ENCODE measurements around the gene TBXAS1.

Gene TBXAS1

GRCh38 chr7:139999516-139999915, 170.5 kb downstream of the TBXAS1 start:
- DNase-seq (ENCODE audit: low read depth, low spot score): no peak

- DNase-seq (ENCODE audit: low read depth, low spot score): no peak
These were observed 171.7 kb downstream of the TBXAS1 start for GRCh38 chr7:140000666-140001268.

GRCh38 chr7:140003913-140004382, 174.9 kb downstream of the TBXAS1 start:
- peak; percentile 78 for DNase-seq (ENCODE audit: low read depth, low spot score)

GRCh38 chr7:140004672-140005071, 175.6 kb downstream of the TBXAS1 start:
- no peak for DNase-seq (ENCODE audit: low read depth, low spot score)

- DNase-seq (ENCODE audit: low read depth, low spot score): no peak
These were observed 176.3 kb downstream of the TBXAS1 start for GRCh38 chr7:140005341-140005740.

- peak; percentile 30 for DNase-seq (ENCODE audit: low read depth, low spot score)
These were observed 176.9 kb downstream of the TBXAS1 start for GRCh38 chr7:140005754-140006503.

GRCh38 chr7:140006600-140006999, 177.5 kb downstream of the TBXAS1 start:
- DNase-seq (ENCODE audit: low read depth, low spot score): no peak

- DNase-seq (ENCODE audit: low read depth, low spot score): no peak
These were observed 178.1 kb downstream of the TBXAS1 start for GRCh38 chr7:140007051-140007690.

- no peak for DNase-seq (ENCODE audit: low read depth, low spot score)
These were observed 179.9 kb downstream of the TBXAS1 start for GRCh38 chr7:140008755-140009610.

- DNase-seq (ENCODE audit: low read depth, low spot score): no peak
These were observed 180.7 kb downstream of the TBXAS1 start for GRCh38 chr7:140009735-140010134.

GRCh38 chr7:140010194-140010895, 181.3 kb downstream of the TBXAS1 start:
- no peak for DNase-seq (ENCODE audit: low read depth, low spot score)

GRCh38 chr7:140013676-140014075, 184.6 kb downstream of the TBXAS1 start:
- no peak for DNase-seq (ENCODE audit: low read depth, low spot score)

GRCh38 chr7:140014123-140014522, 185.1 kb downstream of the TBXAS1 start:
- DNase-seq (ENCODE audit: low read depth, low spot score): no peak

- no peak for DNase-seq (ENCODE audit: low read depth, low spot score)
These were observed 186.5 kb downstream of the TBXAS1 start for GRCh38 chr7:140015471-140015970.

- DNase-seq (ENCODE audit: low read depth, low spot score): no peak
These were observed 187.5 kb downstream of the TBXAS1 start for GRCh38 chr7:140016540-140016939.

GRCh38 chr7:140017034-140017433, 188.0 kb downstream of the TBXAS1 start:
- no peak for DNase-seq (ENCODE audit: low read depth, low spot score)

GRCh38 chr7:140017543-140017942, 188.5 kb downstream of the TBXAS1 start:
- no peak for DNase-seq (ENCODE audit: low read depth, low spot score)

- DNase-seq (ENCODE audit: low read depth, low spot score): no peak
These were observed 189.3 kb downstream of the TBXAS1 start for GRCh38 chr7:140018125-140019043.

GRCh38 chr7:140019172-140019571, 190.1 kb downstream of the TBXAS1 start:
- DNase-seq (ENCODE audit: low read depth, low spot score): no peak

GRCh38 chr7:140019606-140020005, 190.5 kb downstream of the TBXAS1 start:
- no peak for DNase-seq (ENCODE audit: low read depth, low spot score)

Measured in astrocyte of the hippocampus (primary cell).